Stimulated activated CD8-positive, alpha-beta memory T cell treated with anti-CD3 and anti-CD28 coated beads, Interleukin-4, amount 100 ng/mL, for 48 hours (primary cell): ENCODE data around the gene EPN1.
A peak's percentile ranks its signal among the peaks of the same experiment; 100 is the strongest.

Source experiments
- DNase-seq: peaks from one replicate; pipeline ENCODE4 v3.0.0-alpha.2; 2020

EPN1 gene

DNA sequence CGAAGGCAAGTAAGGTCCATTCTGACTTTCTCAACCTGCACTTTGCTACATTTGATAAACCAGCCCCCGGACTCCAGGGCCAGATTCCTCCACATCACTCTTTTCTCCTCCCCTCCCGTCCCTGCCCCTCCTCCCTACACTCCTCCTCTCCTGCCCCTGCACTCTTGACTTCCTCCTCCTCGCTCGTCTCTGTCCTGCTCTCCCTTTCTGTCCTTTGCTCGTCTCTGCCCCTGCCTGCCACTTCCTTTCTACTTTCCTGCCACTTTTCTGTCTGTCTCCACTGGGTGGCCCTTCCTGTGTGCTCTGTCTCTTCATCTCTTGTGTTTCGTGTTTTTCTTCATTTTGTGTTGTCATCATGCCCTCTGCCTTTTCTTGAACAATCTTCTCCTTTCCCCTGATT lies 13.2 kb upstream of the EPN1 start:
- no peak for DNase-seq

- no peak for DNase-seq
Measured at GRCh38 chr19:55663846-55664536, 11.0 kb upstream of the EPN1 start.

DNA sequence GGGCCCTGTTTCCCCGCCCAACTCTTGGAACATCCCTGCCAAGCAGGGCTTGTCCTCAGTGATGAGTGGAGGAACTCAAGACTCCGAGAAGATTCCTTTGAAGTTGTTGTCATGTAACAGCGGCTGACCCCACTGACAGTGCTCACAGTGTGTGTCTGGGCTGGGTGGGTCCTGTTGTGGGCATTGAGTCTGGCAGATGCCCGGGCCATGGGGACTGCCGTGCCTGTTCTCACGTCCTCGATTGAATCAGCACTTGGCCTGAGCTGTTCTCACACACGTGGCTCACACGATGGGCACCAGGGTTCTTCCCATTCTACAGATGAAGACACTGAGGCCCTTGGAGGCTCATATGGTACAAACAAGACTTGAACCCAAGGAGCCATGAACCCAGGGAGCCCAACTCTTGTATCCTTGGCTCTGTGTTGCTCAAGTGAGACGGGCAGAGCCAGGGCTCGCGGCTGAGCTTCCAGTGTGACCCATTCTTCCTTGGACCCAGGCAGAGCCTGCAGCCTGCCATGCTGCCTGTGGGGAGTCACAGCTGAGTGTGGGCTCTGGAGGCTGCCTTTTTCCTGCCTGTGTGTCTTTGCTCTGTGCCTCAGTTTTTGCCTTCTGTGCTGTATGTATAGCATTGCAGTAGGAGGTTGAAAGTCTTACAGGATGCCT lies 8.6 kb upstream of the EPN1 start:
- DNase-seq: no peak

- no peak for DNase-seq
Measured at GRCh38 chr19:55667006-55667381, 8.0 kb upstream of the EPN1 start.

DNA sequence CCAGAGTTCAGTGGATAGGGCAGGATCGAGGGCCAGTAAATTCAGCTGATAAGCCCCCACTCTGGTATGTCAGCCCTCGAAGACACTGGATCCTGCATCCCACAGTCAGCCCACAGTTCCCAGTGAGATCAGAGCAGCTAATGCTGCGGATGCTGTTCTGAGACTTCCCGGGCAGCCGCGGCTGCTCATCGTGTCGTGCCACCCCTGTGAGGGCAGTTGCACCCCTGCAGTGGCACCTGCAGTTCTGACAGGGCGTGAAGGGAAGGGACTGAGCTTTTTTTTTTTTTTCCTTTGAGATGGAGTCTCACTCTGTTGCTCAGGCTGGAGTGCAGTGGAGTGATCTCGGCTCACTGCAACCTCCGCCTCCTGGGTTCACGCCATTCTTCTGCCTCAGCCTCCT lies 7.5 kb upstream of the EPN1 start:
- DNase-seq: no peak

GRCh38 chr19:55667958-55668357 lies 7.1 kb upstream of the EPN1 start:
- DNase-seq: no peak

- no peak for DNase-seq
Measured at GRCh38 chr19:55668603-55669348, 6.2 kb upstream of the EPN1 start.

GRCh38 chr19:55669418-55670279 lies 5.4 kb upstream of the EPN1 start:
- DNase-seq: no peak

DNA sequence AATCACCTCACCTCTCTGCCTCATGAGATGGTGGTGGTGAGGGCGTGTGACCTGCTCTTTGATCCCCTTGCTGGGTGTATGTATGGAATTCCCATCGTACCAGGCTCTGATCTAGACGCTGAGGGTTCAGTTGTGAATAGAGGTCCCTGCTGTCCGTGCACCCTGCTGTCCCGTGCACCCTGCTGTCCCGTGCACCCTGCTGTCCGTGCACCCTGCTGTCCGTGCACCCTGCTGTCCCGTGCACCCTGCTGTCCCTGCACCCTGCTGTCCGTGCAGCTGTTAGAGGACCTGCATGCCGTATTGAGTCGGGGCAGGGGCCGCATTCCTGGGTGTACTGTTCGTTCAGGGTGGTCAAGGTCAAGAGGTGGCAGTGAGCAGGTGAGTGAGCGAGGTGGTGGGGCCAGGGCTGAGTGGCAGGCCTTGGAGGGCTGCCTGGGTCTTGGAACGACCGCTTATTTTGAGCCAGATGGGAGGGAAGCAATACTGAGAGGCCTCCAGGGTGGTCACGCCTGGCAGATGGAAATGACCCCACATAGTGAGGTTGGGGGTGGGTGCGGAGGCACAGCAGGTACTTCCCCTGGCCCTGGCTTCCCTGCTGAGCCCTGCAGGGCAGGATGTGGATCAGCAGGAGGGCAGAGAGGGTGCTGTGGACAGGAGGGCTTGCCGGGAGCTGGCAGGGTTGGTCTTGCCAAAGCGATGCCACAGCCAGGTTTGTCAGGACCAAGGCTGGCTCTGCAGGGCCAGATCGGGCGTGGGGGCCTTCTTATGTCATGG lies 4.6 kb upstream of the EPN1 start:
- no peak for DNase-seq

DNA sequence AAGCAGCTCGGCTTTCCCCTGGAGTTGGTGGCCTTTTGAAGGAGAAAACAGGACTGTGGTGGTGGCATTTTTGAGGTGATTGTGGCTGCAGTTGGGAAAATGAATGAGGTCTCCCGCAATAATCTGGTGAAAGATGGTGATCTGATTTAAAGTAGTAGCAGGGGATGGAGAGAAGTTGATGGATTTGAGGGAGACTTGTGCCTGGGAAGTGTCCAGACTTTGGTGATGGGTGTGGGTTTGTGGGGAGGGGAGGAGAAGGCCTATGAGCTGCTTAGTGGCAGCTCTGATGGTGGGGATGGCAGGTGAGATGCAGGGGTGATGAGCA lies 4.0 kb upstream of the EPN1 start:
- no peak for DNase-seq

GRCh38 chr19:55672418-55672817 lies 2.6 kb upstream of the EPN1 start:
- no peak for DNase-seq

GRCh38 chr19:55673465-55673864 lies 1.6 kb upstream of the EPN1 start:
- no peak for DNase-seq

GRCh38 chr19:55673889-55674288 lies 1.1 kb upstream of the EPN1 start:
- DNase-seq: no peak

- DNase-seq: no peak
Measured at GRCh38 chr19:55674459-55674840, 576 bp upstream of the EPN1 start.

- no peak for DNase-seq
Measured at GRCh38 chr19:55675661-55676354, 782 bp downstream of the EPN1 start.

GRCh38 chr19:55676383-55676782 lies 1.4 kb downstream of the EPN1 start:
- no peak for DNase-seq

GRCh38 chr19:55676889-55677505 lies 2.0 kb downstream of the EPN1 start:
- DNase-seq: no peak

- DNase-seq: no peak
Measured at GRCh38 chr19:55677572-55678028, 2.6 kb downstream of the EPN1 start.

- no peak for DNase-seq
Measured at GRCh38 chr19:55678121-55678671, 3.2 kb downstream of the EPN1 start.

- DNase-seq: peak; percentile 37
Measured at GRCh38 chr19:55679343-55680257, 4.6 kb downstream of the EPN1 start.
